KMS-11 (cell line): ENCODE measurements around the gene NOP53.
"Not testable (repeated sequence)": the region's sequence is repeated elsewhere in the genome, so short reads cannot be mapped to it uniquely, and the experiment has no call there.

Experiments
- H2AFZ ChIP-seq: fragments of 200-600 bp; sonication (generic); 2 replicates; pipeline ENCODE4 v1.6.1; 2016; ENCODE audit warnings: antibody characterized with exemption, mixed run types, low read depth
- H3K27ac ChIP-seq: fragments of 200-600 bp; sonication (generic); 2 replicates; pipeline ENCODE4 v1.6.1; 2016; ENCODE audit warnings: mild to moderate bottlenecking, mixed run types
- H3K27me3 ChIP-seq: fragments of 200-600 bp; sonication (generic); 2 replicates; pipeline ENCODE4 v1.6.1; 2017; ENCODE audit warnings: mild to moderate bottlenecking, low read depth, mixed run types, moderate library complexity; ENCODE audit not compliant: insufficient read depth
- H3K36me3 ChIP-seq: fragments of 200-600 bp; sonication (generic); 2 replicates; pipeline ENCODE4 v1.6.1; 2017; ENCODE audit warnings: mild to moderate bottlenecking, mixed run types; ENCODE audit not compliant: insufficient read depth
- H3K4me1 ChIP-seq: fragments of 200-600 bp; sonication (generic); 2 replicates; pipeline ENCODE4 v1.6.1; 2016; ENCODE audit warnings: mild to moderate bottlenecking, low read depth, mixed run types; ENCODE audit not compliant: poor library complexity, severe bottlenecking
- H3K4me2 ChIP-seq: fragments of 200-600 bp; sonication (generic); 2 replicates; pipeline ENCODE4 v1.7.0; 2016; ENCODE audit warnings: mild to moderate bottlenecking, mixed run types
- H3K4me3 ChIP-seq: fragments of 200-600 bp; sonication (generic); IDR thresholded peaks from 2 replicates; pipeline ENCODE4 v1.6.1; 2017; ENCODE audit warnings: low read depth, low read length, mixed read lengths; ENCODE audit not compliant: insufficient read depth
- H3K79me2 ChIP-seq: fragments of 200-600 bp; sonication (generic); 2 replicates; pipeline ENCODE4 v1.6.1; 2016; ENCODE audit warnings: low read depth, mixed run types; ENCODE audit not compliant: insufficient read depth
- H3K9ac ChIP-seq: fragments of 200-600 bp; sonication (generic); 2 replicates; pipeline ENCODE4 v1.6.1; 2016; ENCODE audit warnings: mild to moderate bottlenecking, mixed run types
- H4K20me1 ChIP-seq: fragments of 200-600 bp; sonication (generic); 2 replicates; pipeline ENCODE4 v1.6.1; 2016; ENCODE audit warnings: mild to moderate bottlenecking, mixed run types; ENCODE audit not compliant: insufficient read depth
- TF ChIP-seq, protein P1 (sequence below): fragments of 200-600 bp; sonication (generic); conservative IDR thresholded peaks from 2 replicates; pipeline ENCODE4 v1.6.1; 2017; ENCODE audit warnings: low read depth, mild to moderate bottlenecking, antibody characterized with exemption, low read length, moderate library complexity, mixed read lengths

Gene NOP53

GRCh38 chr19:47711652-47712242 is 33.6 kb upstream of the NOP53 start:
- Histone ChIP-seq H3K36me3 (no peaks in the 10 kb centered on the region), H3K4me3 (no peak overlapping the region), H3K27ac (no peak overlapping the region), H3K79me2 (no peaks in the 10 kb centered on the region), H4K20me1 (no peaks in the 10 kb centered on the region), H3K4me2 (no peak overlapping the region), H3K27me3 (peaks cover 80% of the 10 kb centered on the region), H2AFZ (no peak overlapping the region), H3K4me1 (no peaks in the 10 kb centered on the region), H3K9ac (no peak overlapping the region)
- TF ChIP-seq, protein P1, sequence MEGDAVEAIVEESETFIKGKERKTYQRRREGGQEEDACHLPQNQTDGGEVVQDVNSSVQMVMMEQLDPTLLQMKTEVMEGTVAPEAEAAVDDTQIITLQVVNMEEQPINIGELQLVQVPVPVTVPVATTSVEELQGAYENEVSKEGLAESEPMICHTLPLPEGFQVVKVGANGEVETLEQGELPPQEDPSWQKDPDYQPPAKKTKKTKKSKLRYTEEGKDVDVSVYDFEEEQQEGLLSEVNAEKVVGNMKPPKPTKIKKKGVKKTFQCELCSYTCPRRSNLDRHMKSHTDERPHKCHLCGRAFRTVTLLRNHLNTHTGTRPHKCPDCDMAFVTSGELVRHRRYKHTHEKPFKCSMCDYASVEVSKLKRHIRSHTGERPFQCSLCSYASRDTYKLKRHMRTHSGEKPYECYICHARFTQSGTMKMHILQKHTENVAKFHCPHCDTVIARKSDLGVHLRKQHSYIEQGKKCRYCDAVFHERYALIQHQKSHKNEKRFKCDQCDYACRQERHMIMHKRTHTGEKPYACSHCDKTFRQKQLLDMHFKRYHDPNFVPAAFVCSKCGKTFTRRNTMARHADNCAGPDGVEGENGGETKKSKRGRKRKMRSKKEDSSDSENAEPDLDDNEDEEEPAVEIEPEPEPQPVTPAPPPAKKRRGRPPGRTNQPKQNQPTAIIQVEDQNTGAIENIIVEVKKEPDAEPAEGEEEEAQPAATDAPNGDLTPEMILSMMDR: no peak

GRCh38 chr19:47713046-47714021 is 32.0 kb upstream of the NOP53 start, which contains the start of gene EHD2:
EHD2 (plus strand) TSS chr19:47713422; CDS start chr19:47716613, 3,191 bp downstream.
- H2AFZ ChIP-seq: no peak within 1 kb of the TSS

DNA sequence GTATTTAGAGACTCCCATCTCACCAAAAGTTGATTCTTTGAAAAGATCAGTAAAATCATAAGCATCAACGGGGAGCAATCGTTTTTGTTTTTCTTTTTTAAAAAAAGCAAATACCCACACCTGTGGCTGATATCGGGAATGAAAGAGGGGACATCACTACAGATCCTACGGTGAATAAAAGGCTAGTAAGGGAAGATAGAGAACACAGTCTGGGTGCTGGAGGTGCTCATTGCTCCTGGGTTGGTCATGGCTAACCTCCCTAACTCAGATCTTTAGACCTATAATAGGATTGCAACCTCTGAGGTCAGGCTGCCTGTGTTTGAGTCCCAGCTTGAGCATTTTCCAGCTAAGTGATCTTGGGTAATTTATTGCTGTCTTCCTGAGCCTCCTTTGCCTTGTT is 31.0 kb upstream of the NOP53 start:
- Histone ChIP-seq H3K79me2 (no peaks in the 10 kb centered on the region), H3K4me2 (no peak overlapping the region), H3K36me3 (no peaks in the 10 kb centered on the region), H4K20me1 (no peaks in the 10 kb centered on the region), H3K9ac (no peak overlapping the region), H3K4me3 (no peak overlapping the region), H3K4me1 (no peaks in the 10 kb centered on the region), H2AFZ (no peak overlapping the region), H3K27me3 (peaks cover 87% of the 10 kb centered on the region), H3K27ac (no peak overlapping the region)
- TF ChIP-seq, protein P1: no peak

More at GRCh38 chr19:47713046-47714021, 32.0 kb upstream of the NOP53 start, which contains the start of gene EHD2:
- H3K9ac ChIP-seq: no peak within 1 kb of the TSS
- H3K79me2 ChIP-seq: no peaks in the 10 kb centered on the region
- H3K4me1 ChIP-seq: no peaks in the 10 kb centered on the region
- H3K4me3 ChIP-seq: no peak within 1 kb of the TSS
- no peaks in the 10 kb centered on the region for H3K36me3 ChIP-seq
- TF ChIP-seq, protein P1: peak; percentile 43
- H3K4me2 ChIP-seq: no peak within 1 kb of the TSS
- H3K27me3 ChIP-seq: peaks cover 90% of the 10 kb centered on the region
- H3K27ac ChIP-seq: no peak within 1 kb of the TSS
- no peaks in the 10 kb centered on the region for H4K20me1 ChIP-seq

DNA sequence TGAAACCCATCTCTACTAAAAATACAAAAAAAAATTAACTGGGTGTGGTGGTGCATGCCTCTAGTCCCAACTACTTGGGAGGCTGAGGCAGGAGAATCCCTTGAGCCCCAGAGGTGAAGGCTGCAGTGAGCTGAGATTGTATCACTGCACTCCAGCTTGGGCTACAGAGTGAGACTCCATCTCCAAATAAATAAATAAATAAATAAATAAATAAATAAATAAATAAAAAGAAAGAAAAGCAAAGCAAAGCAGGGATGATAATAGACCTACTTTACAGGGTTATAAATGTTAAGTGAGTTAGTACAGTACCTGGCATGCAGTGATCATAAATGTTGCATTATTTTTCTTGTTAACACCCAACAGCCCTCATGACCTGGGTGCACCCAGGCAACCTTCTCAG is 30.5 kb upstream of the NOP53 start:
- H3K79me2 ChIP-seq, H3K9ac ChIP-seq, H4K20me1 ChIP-seq, H3K27ac ChIP-seq, H2AFZ ChIP-seq, H3K4me2 ChIP-seq, H3K4me1 ChIP-seq, H3K4me3 ChIP-seq, H3K36me3 ChIP-seq: not testable (repeated sequence)
- H3K27me3 ChIP-seq: peaks cover 86% of the 10 kb centered on the region
